ENCODE measurements around the gene NLRC5. TPM values are rescaled to one million over a fixed set of nuclear protein-coding genes. Genes with fewer than 3 reads are reported as not detected.

NLRC5 gene
- total RNA-seq, 6 experiments from 2014 or later, result 18.2 to 26.2 (median 21.7) TPM

DNA sequence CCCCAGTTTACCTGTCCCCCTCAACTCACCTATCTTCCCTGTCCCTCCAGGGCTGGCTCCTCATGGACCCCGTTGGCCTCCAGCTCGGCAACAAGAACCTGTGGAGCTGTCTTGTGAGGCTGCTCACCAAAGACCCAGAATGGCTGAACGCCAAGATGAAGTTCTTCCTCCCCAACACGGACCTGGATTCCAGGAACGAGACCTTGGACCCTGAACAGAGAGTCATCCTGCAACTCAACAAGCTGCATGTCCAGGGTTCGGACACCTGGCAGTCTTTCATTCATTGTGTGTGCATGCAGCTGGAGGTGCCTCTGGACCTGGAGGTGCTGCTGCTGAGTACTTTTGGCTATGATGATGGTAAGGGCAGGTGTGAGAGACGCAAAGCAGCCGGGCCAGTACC lies 31.3 kb downstream of the NLRC5 start:
- no peaks in the 10 kb centered on the region for H3K9me3 Mint-ChIP-seq
- no peaks in the 10 kb centered on the region; the same call in 1 of the 2 replicates for H3K27me3 Mint-ChIP-seq (ENCODE audit: insufficient read depth)
- TF ChIP-seq CTCF (IDR thresholded peaks at IDR 0.05), result no peak
- peaks cover 26% of the 10 kb centered on the region for H3K4me1 Mint-ChIP-seq (ENCODE audit: low read depth)
- DNase-seq, result no peak
- H3K27ac Mint-ChIP-seq, result no peak overlapping the region
- H3K36me3 Mint-ChIP-seq (ENCODE audit: low read depth), result peaks cover 56% of the 10 kb centered on the region
- H3K4me3 Mint-ChIP-seq, result no peak overlapping the region

DNA sequence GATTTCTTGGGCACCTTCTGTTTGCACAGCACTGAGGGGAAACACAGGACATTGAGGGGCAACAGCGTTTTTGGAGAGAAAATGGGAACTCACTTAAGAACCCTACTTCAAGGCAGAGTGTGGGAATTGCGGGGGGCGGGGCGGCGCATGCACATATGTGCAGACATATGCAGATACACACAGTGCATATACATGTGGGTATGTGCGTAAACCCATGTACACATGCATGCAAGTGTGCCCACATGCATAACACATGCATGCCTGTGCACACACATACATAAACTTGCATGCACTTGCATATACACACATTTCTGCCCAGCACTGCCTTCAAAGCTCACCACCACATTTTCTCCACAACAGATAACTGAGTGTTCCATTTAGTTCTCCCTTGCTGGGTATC lies 32.4 kb downstream of the NLRC5 start:
- Mint-ChIP-seq H3K27ac (no peak overlapping the region), H3K36me3 (ENCODE audit: low read depth) (peaks cover 51% of the 10 kb centered on the region), H3K4me3 (no peak overlapping the region), H3K4me1 (ENCODE audit: low read depth) (peaks cover 17% of the 10 kb centered on the region), H3K27me3 (ENCODE audit: insufficient read depth) (no peaks in the 10 kb centered on the region; the same call in 1 of the 2 replicates), H3K9me3 (no peaks in the 10 kb centered on the region)
- DNase-seq, result no peak
- no peak for TF ChIP-seq CTCF (IDR thresholded peaks at IDR 0.05)

DNA sequence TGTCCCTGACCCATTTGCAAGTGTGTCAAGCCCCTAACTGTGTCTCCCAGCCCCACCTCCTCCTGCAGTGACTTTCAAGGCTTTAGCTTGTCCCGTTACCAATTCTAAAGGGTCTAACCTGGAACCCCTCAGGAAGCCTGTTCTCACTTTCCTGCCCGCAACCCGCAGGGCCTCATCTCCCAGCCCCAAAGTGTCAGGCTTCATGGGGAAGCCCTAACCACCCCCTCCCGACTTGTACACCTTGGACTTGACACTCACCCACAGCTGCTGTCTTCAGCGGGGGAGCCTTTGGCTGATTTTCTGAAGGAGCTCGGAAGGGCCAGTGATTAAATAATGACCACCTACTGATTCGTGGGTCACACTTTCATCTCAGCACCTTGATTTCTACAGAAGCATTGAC lies 33.1 kb downstream of the NLRC5 start:
- no peak overlapping the region for H3K4me3 Mint-ChIP-seq
- peaks cover 10% of the 10 kb centered on the region for H3K4me1 Mint-ChIP-seq (ENCODE audit: low read depth)
- no peak overlapping the region for H3K27ac Mint-ChIP-seq
- H3K9me3 Mint-ChIP-seq, result no peaks in the 10 kb centered on the region
- no peak for TF ChIP-seq CTCF (IDR thresholded peaks at IDR 0.05)
- no peaks in the 10 kb centered on the region; the same call in 1 of the 2 replicates for H3K27me3 Mint-ChIP-seq (ENCODE audit: insufficient read depth)
- peaks cover 44% of the 10 kb centered on the region for H3K36me3 Mint-ChIP-seq (ENCODE audit: low read depth)
- no peak for DNase-seq

DNA sequence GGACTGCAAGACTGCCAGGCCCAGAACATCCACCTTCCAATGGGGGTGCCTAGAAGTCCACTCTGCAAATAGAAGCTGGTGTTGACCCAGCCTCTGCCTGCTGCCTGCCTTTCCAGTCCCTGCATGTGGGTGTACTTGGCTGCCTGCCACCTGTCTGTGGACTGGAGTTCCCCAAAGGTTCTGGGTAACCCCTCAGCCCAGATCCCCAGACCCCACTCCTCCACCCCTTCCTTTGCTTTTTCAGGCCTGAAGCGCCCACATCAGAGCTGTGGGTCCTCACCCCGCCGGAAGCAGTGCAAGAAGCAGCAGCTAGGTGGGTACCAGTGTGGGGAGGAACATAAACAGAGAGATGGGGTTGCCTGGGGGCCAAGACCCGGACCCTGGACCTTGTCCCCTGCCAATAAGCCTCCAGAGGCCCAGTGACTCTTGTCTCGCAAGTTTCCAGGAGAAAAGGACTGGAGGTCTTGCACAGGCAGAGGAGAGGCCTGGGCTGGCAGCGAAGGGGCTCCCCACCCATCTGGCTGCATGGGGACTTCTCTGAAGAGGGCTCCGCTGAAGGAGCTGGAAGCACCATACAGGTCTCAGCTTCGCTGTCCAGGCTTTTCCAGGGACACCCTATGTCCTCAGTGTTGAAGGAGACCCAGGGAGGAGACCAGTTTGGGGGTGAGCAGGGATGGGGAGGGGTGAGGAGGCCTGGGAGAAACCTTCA lies 34.3 kb downstream of the NLRC5 start:
- H3K9me3 Mint-ChIP-seq, result no peaks in the 10 kb centered on the region
- H3K4me1 Mint-ChIP-seq (ENCODE audit: low read depth), result peaks cover 9% of the 10 kb centered on the region
- no peaks in the 10 kb centered on the region; the same call in 1 of the 2 replicates for H3K27me3 Mint-ChIP-seq (ENCODE audit: insufficient read depth)
- TF ChIP-seq CTCF (IDR thresholded peaks at IDR 0.05), result no peak
- H3K4me3 Mint-ChIP-seq, result no peak overlapping the region
- H3K27ac Mint-ChIP-seq, result no peak overlapping the region
- no peak for DNase-seq
- H3K36me3 Mint-ChIP-seq (ENCODE audit: low read depth), result peaks cover 33% of the 10 kb centered on the region

GRCh38 chr16:57024894-57025680 lies 35.7 kb downstream of the NLRC5 start:
- DNase-seq, result no peak
- H3K4me1 Mint-ChIP-seq (ENCODE audit: low read depth), result peaks cover 11% of the 10 kb centered on the region
- no peak overlapping the region for H3K4me3 Mint-ChIP-seq
- no peaks in the 10 kb centered on the region; the same call in 1 of the 2 replicates for H3K27me3 Mint-ChIP-seq (ENCODE audit: insufficient read depth)
- H3K9me3 Mint-ChIP-seq, result no peaks in the 10 kb centered on the region
- H3K27ac Mint-ChIP-seq, result no peak overlapping the region
- no peak for TF ChIP-seq CTCF (IDR thresholded peaks at IDR 0.05)
- H3K36me3 Mint-ChIP-seq (ENCODE audit: low read depth), result peaks cover 27% of the 10 kb centered on the region

Data from HFFc6 (cell line).